Keratinocyte (primary cell): ENCODE results near the gene ZDHHC1. TPM values are rescaled to one million over a fixed set of nuclear protein-coding genes. Genes with fewer than 3 reads are reported as not detected.

Experiments used
- DNase-seq: peaks from one replicate; pipeline ENCODE4 v3.0.0-alpha.2; 2011; ENCODE audit warnings: low read depth, missing footprints, low spot score
- FAIRE-seq: peaks from 2 replicates; lab custom pipeline; 2011; peaks lifted over from hg19 to GRCh38; lab: Jason Lieb, UNC
- H2AFZ ChIP-seq: 2 replicates; pipeline ENCODE4 v1.6.0; 2012; ENCODE audit warnings: low read length, control low read depth, inconsistent platforms; ENCODE audit not compliant: control insufficient read depth
- H3K27ac ChIP-seq: 2 replicates; pipeline ENCODE4 v1.5.1; 2011; ENCODE audit warnings: low read length; ENCODE audit not compliant: control insufficient read depth, insufficient read depth
- H3K27me3 ChIP-seq: 3 replicates; pipeline ENCODE4 v1.6.0; 2011; ENCODE audit warnings: low read length; ENCODE audit not compliant: control insufficient read depth, insufficient read depth; ENCODE audit errors: extremely low read depth
- H3K36me3 ChIP-seq, 2 experiments: 2 replicates in 1 of 2; 3 replicates in 1 of 2; pipeline ENCODE4 v1.5.1; 2011; ENCODE audit warnings: low read length in 2 of 2, mild to moderate bottlenecking in 1 of 2; ENCODE audit not compliant: control insufficient read depth in 2 of 2, insufficient read depth in 2 of 2; ENCODE audit errors: extremely low read depth in 1 of 2
- H3K4me1 ChIP-seq: 3 replicates; pipeline ENCODE4 v1.5.1; 2011; ENCODE audit warnings: low read length; ENCODE audit not compliant: control insufficient read depth, insufficient read depth; ENCODE audit errors: extremely low read depth
- H3K4me2 ChIP-seq: 3 replicates; pipeline ENCODE4 v1.6.0; 2011; ENCODE audit warnings: low read depth, low read length; ENCODE audit not compliant: control insufficient read depth, insufficient read depth; ENCODE audit errors: extremely low read depth
- H3K4me3 ChIP-seq, 3 experiments: fragments of 200-600 bp in 1 of 3; sonication (generic) in 1 of 3; 2 replicates in 2 of 3; 3 replicates in 1 of 3; pipeline ENCODE4 v1.5.1; 2011 to 2016; ENCODE audit warnings: low read length in 3 of 3, mild to moderate bottlenecking in 3 of 3, control low read depth in 2 of 3, inconsistent platforms in 1 of 3, low read depth in 1 of 3, mixed read lengths in 1 of 3, mixed run types in 1 of 3, moderate library complexity in 1 of 3; ENCODE audit not compliant: control insufficient read depth in 2 of 3, insufficient read depth in 2 of 3; ENCODE audit errors: extremely low read depth in 1 of 3
- H3K79me2 ChIP-seq: 2 replicates; pipeline ENCODE4 v1.6.0; 2012; ENCODE audit warnings: low read length; ENCODE audit not compliant: control insufficient read depth, insufficient read depth
- H3K9ac ChIP-seq: 3 replicates; pipeline ENCODE4 v1.6.0; 2011; ENCODE audit warnings: low read length; ENCODE audit not compliant: control insufficient read depth, insufficient read depth; ENCODE audit errors: extremely low read depth
- H3K9me1 ChIP-seq: 3 replicates; pipeline ENCODE4 v1.6.0; 2011; ENCODE audit warnings: low read length; ENCODE audit not compliant: control insufficient read depth, insufficient read depth; ENCODE audit errors: extremely low read depth
- H3K9me3 ChIP-seq: 2 replicates; pipeline ENCODE4 v1.5.1; 2012; ENCODE audit warnings: low read depth, low read length; ENCODE audit not compliant: control insufficient read depth
- H4K20me1 ChIP-seq: 3 replicates; pipeline ENCODE4 v1.6.0; 2011; ENCODE audit warnings: low read length; ENCODE audit not compliant: control insufficient read depth, insufficient read depth; ENCODE audit errors: extremely low read depth
- CTCF ChIP-seq, 3 experiments: IDR thresholded peaks in 1 of 3; conservative IDR thresholded peaks in 1 of 3; optimal IDR thresholded peaks in 1 of 3; 2 replicates in 2 of 3; 3 replicates in 1 of 3; pipeline versions ENCODE3 to v1.5.1; 2011; ENCODE audit warnings: low read length in 3 of 3, mild to moderate bottlenecking in 3 of 3, moderate library complexity in 2 of 3, control low read depth in 1 of 3, inconsistent platforms in 1 of 3; ENCODE audit not compliant: insufficient read depth in 2 of 3; ENCODE audit errors: extremely low read depth in 1 of 3
- EZH2 ChIP-seq: IDR thresholded peaks from one replicate; pipeline ENCODE4 v1.6.1; 2012; ENCODE audit warnings: inconsistent platforms, mild to moderate bottlenecking, low read length, moderate library complexity
- dilution Hi-C: fragments of 300-500 bp; cut with MboI; formaldehyde crosslinking; loops from one replicate; pipeline ENCODE4 v1.7.0; 2020; ENCODE audit warnings: low sequenced_read_pairs; ENCODE audit not compliant: extremely low pct_ligation_motif_present
- polyA plus RNA-seq, 5 experiments: library from polyadenylated mRNA; depleted of rRNA in 3 of 5; stranded (reverse) in 3 of 5; stranded (forward) in 1 of 5; unstranded in 1 of 5; fragments of >200 nt; gene quantifications; 1 replicate in 1 of 5; 2 replicates in 3 of 5; 3 replicates in 1 of 5; pipeline versions ENCODE4 v1.2.1 to v1.2.3, GENCODE V29; 2011 to 2012; ENCODE audit warnings: missing spikeins in 2 of 5, low read depth in 1 of 5, low replicate concordance in 1 of 5

The ZDHHC1 gene
- polyA plus RNA-seq, 1 donor (not counting 4 experiments of a cell fraction or from before 2014, with no cell fraction given): 1.1 TPM

GRCh38 chr16:67393788-67394154 is 22.5 kb downstream of the ZDHHC1 start:
- no peak overlapping the region for H3K4me3 ChIP-seq
- H3K4me1 ChIP-seq: peaks cover 27% of the 10 kb centered on the region

GRCh38 chr16:67393111-67393787 is 23.0 kb downstream of the ZDHHC1 start, which contains the start of gene TPPP3:
Gene TPPP3, minus strand, starts transcription at chr16:67393498. Its CDS starts 2,387 bp downstream, at chr16:67391111.
- H4K20me1 ChIP-seq: no peaks in the 10 kb centered on the region
- peaks cover 25% of the 10 kb centered on the region for H3K27me3 ChIP-seq
- dilution Hi-C loops: no loop called here
- no peak for FAIRE-seq
- TF ChIP-seq CTCF (optimal IDR thresholded peaks at IDR 0.05 in 1 of 3, IDR thresholded peaks at IDR 0.05 in 1 of 3, conservative IDR thresholded peaks at IDR 0.05 in 1 of 3; ENCODE audit: extremely low read depth in 1 of 3, insufficient read depth in 2 of 3, low read length in 3 of 3) (peak; percentile 54 to 73 (median 56)), EZH2 (no peak)
- no peaks in the 10 kb centered on the region for H3K36me3 ChIP-seq
- H3K4me2 ChIP-seq: peak within 1 kb of the TSS; percentile 71
- H3K4me3 ChIP-seq: no peak within 1 kb of the TSS
- no peaks in the 10 kb centered on the region for H3K9me3 ChIP-seq
- no peaks in the 10 kb centered on the region for H3K9me1 ChIP-seq
- H3K9ac ChIP-seq: peak within 1 kb of the TSS; percentile 22
- H3K27ac ChIP-seq: no peak within 1 kb of the TSS
- DNase-seq: no peak
- peak within 1 kb of the TSS; percentile 33 for H2AFZ ChIP-seq
- no peaks in the 10 kb centered on the region for H3K79me2 ChIP-seq
- H3K4me1 ChIP-seq: peaks cover 26% of the 10 kb centered on the region

More at GRCh38 chr16:67393788-67394154, 22.5 kb downstream of the ZDHHC1 start:
- peak overlapping the region; percentile 9 for H3K9ac ChIP-seq
- no peak for TF ChIP-seq EZH2
- TF ChIP-seq CTCF (optimal IDR thresholded peaks at IDR 0.05 in 1 of 3, IDR thresholded peaks at IDR 0.05 in 1 of 3, conservative IDR thresholded peaks at IDR 0.05 in 1 of 3; ENCODE audit: extremely low read depth in 1 of 3, insufficient read depth in 2 of 3, low read length in 3 of 3): no peak
- no peaks in the 10 kb centered on the region for H4K20me1 ChIP-seq
- no peak overlapping the region for H3K27ac ChIP-seq
- H3K4me2 ChIP-seq: peak overlapping the region; percentile 71
- no peak for DNase-seq
- dilution Hi-C loops: no loop called here
- H3K27me3 ChIP-seq: peaks cover 25% of the 10 kb centered on the region
- H3K36me3 ChIP-seq: no peaks in the 10 kb centered on the region
- no peaks in the 10 kb centered on the region for H3K79me2 ChIP-seq
- no peak for FAIRE-seq
- peak overlapping the region; percentile 33 for H2AFZ ChIP-seq
- no peaks in the 10 kb centered on the region for H3K9me1 ChIP-seq
- no peaks in the 10 kb centered on the region for H3K9me3 ChIP-seq
